GM10266 (cell line): ENCODE data around the gene STYXL1.
A peak's percentile ranks its signal among the peaks of the same experiment; 100 is the strongest.

Source experiments
- DNase-seq: peaks from one replicate; pipeline ENCODE4 v3.0.0; 2012; ENCODE audit errors: extremely low spot score
- CTCF ChIP-seq: IDR thresholded peaks from 2 replicates; pipeline ENCODE4 v1.5.1; 2012; ENCODE audit warnings: mild to moderate bottlenecking, low read depth; ENCODE audit not compliant: control insufficient read depth, insufficient read depth; ENCODE audit errors: missing control alignments

Gene STYXL1

GRCh38 chr7:76002139-76002538, 45.7 kb downstream of the STYXL1 start:
- no peak for TF ChIP-seq CTCF
- DNase-seq = no peak

- DNase-seq = no peak
These were observed 47.2 kb downstream of the STYXL1 start for GRCh38 chr7:76000566-76000965.

GRCh38 chr7:75998038-75998437, 49.8 kb downstream of the STYXL1 start:
- TF ChIP-seq CTCF = no peak
- DNase-seq = no peak

More at GRCh38 chr7:76000566-76000965, 47.2 kb downstream of the STYXL1 start:
- TF ChIP-seq CTCF = no peak

GRCh38 chr7:75996476-75996875, 51.3 kb downstream of the STYXL1 start:
- no peak for TF ChIP-seq CTCF

GRCh38 chr7:75995996-75996395, 51.8 kb downstream of the STYXL1 start:
- DNase-seq = no peak
- no peak for TF ChIP-seq CTCF

More at GRCh38 chr7:75996476-75996875, 51.3 kb downstream of the STYXL1 start:
- DNase-seq = peak; percentile 6

GRCh38 chr7:75995052-75995471, 52.7 kb downstream of the STYXL1 start:
- no peak for DNase-seq
- TF ChIP-seq CTCF = no peak

GRCh38 chr7:75994388-75995051, 53.3 kb downstream of the STYXL1 start, which contains the start of gene TMEM120A:
TMEM120A (minus strand) TSS chr7:75994595; CDS start chr7:75994570, 25 bp downstream.
- TF ChIP-seq CTCF = no peak
- DNase-seq = peak; percentile 99
